ENCODE results near the gene ZNF576. TPM values are rescaled to one million over a fixed set of nuclear protein-coding genes. Genes with fewer than 3 reads are reported as not detected.
"Not testable (repeated sequence)": the region's sequence is repeated elsewhere in the genome, so short reads cannot be mapped to it uniquely, and the experiment has no call there.

The ZNF576 gene
- total RNA-seq, 1 donor from 2014 or later = 9.3 TPM

DNA sequence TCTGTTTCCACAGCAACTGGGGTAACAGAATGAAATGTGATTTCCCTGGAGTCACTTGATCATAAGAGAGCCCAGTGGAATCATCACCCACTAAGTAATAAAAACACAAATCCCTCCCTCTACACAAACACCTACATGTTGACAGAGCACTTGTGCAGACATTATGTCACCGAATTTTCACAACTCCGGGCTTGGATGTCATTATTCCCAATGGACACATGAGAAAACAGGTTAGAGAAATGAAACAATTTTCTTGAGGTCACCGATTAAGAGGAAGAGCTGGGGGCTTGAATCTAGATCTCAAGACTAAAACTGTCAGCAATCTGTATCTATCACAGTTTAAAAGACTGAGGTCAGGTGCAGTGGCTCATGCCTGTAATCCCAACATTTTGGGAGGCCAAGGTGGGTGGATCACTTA is 24.2 kb upstream of the ZNF576 start:
- DNase-seq (ENCODE audit: missing footprints) (no peak), ATAC-seq (no peak)
- intact Hi-C loops (cut with DNase I) = no loop called here

DNA sequence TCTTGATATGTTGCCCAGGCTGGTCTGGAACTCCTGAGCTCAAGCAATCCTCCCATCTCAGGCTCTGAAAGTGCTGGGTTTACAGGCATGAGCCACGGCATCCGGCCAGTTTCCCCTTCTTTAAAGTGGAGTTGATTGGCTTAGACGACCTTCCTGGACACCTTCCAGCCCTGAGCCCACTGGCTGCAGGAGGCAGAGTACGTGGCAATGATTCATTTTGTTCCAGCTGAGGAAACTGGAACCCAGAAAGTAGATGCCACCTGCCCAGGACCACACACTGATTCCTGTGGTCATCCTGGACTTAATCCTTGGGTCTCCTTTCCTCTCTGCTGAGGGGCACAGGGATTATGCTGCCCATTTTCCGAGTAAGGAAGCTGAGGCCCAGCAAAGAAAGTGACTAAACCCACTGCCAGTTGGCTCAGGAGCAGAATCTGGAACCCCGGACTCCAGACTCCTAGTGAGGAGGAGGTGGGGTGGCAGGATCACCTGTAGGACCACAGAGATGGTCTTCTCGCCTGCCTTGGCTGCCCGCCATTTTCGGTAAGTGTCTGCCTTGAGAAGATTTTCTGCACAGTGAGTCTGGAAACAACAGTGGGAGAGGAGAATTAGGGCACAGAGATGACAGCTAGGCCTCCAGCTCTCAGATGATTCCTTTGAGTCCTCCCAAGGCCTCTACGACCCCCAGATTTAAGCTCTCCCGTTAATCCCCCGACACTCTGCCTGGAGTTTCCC is 21.8 kb upstream of the ZNF576 start:
- DNase-seq (ENCODE audit: missing footprints) (no peak), ATAC-seq (no peak)
- intact Hi-C loops (cut with DNase I) = loop anchor here (1.0 kb wide), 1 partner anchor 22 kb away; the partner anchor contains the start of genes IRGQ and ZNF576

DNA sequence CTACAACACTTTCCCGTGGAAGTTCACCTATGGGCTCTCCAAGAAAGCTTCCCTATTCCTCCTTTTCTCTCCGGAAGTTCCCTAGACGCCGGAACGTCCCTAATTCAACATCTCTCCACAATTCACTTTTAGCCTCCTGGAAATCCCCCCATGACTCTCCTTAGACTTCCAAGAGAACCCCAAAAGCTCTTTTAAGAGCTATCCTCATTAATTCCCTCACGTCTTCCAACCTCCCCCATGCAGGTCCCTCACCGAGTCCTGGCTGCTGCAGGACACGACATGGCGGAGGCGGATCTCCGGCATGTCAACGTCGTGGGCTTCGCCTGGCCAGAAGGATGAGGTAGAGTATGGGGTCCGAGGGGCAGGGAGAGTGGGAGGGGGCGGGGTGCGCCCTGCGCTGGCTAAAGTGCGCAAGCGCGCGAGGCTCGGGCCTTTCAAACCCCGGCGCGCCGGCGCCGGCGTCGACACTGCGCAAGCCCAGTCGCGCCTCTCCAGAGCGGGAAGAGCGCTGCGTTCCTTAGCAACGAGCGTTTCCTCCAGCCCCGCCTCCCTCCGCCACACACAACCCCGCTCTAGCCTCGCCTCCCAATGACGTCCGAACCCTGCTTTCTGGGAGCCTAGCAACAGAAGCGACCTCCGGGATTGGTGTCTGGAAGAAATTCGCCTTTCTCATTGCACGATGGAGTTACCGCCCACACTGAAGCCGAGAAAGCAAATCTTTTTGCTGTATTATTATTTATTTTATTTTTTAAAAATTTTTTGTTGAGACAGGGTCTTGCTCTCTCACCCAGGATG is 21.0 kb upstream of the ZNF576 start, which contains the start of the genes PINLYP and XRCC1:
TSS of gene PINLYP (plus strand) at position 646 of the 795 bp plus-strand sequence. CDS start 1,391 bp downstream, outside the sequence.
TSS of gene XRCC1 (minus strand) at position 372 of the 795 bp plus-strand sequence. CDS start at position 303, 69 bp downstream.
- DNase-seq (ENCODE audit: missing footprints) = peak; percentile 99
- intact Hi-C loops (cut with DNase I) = loop anchor here (1.0 kb wide), 1 partner anchor 21 kb away; the partner anchor contains the start of genes IRGQ and ZNF576
- peak; percentile 99 for ATAC-seq

DNA sequence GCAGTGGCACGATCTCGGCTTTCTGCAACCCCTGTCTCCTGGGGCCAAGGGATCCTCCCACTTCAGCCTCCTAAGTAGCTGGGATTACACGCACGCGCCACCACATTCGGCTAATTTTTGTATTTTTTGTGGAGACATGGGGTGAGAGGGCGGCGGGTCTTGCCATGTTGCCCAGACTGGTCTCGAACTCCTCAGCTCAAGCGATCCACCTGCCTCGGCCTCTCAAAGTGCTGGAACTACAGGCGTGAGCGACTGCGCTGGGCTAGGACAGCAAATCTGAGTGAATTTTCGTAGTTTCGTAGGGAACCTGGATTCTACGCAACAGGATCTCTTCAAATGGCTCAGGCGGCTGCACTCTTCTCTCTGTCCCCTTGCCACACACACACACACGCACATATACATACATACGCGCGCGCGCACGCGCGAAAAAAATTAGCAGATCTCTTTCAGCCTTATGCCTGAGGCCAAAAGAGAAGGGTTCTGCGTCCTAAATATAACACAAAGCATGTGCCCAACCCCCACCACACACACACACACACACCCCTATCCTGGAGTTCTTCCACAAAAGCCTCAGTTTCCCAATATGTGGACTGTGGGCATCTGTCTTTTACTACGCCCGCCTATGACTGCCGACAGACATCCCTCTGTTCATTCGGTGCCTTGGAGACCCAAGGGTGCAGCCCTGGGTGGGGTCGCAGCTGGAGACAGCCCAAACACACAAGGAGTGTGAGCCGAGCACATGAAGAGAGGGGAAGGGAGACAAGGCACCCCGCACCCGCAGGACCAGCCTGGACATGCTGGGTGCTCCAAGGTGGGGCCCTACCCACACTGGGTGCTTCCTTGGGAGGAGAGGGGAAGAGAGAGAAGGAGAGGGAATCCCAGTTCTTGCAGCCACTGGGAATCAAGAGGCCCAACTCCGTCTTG is 20.2 kb upstream of the ZNF576 start:
- ATAC-seq (no peak), DNase-seq (ENCODE audit: missing footprints) (peak; percentile 59)
- intact Hi-C loops (cut with DNase I) = loop anchor here (1.0 kb wide), 1 partner anchor 20 kb away; the partner anchor contains the start of genes IRGQ and ZNF576

DNA sequence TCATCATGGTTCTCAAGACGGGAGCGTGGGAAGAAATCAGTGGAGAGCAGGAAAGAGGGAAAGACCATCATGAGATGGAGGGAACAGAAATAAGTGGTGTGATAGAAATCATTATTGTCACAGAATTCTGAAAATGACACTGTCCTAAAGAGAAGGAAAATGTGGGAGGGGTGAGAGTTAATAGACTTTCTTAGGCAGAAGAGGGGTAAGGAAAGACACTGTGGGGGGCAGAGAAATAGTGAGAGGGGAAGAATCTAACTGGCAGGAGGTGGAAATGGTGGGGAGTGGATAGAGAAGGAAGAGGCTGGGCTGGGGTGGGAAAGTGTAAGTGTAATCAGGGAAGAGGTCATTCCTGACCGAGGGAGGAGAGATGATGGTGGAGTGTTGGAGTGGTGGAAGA is 17.6 kb upstream of the ZNF576 start:
- DNase-seq (ENCODE audit: missing footprints) (no peak), ATAC-seq (no peak)
- intact Hi-C loops (cut with DNase I) = no loop called here

DNA sequence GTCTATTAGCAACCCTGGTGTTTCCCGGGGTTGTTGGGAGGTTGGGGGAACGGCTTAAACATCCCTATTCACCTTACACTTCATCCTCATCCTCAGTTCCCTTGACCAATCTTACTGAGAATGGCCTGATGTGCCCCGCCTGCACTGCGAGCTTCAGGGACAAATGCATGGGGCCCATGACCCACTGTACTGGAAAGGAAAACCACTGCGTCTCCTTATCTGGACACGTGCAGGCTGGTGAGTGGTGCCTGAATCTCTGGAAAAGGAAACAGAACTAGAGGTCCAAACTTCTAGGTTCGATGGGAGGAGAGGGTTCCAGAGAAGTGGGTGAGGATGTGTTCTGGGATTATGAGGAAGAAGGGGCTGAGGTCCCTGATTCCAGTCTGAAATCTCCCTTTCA is 14.9 kb upstream of the ZNF576 start:
- DNase-seq (ENCODE audit: missing footprints) = no peak
- ATAC-seq = no peak
- intact Hi-C loops (cut with DNase I) = no loop called here

DNA sequence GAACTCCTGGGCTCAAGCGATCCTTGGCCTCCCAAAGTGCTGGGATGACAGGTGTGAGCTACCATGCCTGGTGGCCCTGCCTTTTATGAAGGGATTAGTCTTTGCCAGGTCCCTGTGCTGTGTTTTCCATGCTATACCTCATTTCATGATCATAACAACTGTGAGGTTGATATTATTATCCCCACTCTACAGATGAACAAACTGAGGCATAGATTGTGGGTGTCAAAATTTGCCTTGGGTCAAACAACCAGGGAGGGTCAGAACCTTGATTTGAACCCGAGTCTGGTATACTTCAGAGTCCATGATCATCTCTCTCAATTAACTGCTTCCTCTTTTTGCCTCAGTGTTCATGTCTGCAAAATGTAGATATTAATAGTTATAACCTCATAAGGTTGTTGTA is 13.9 kb upstream of the ZNF576 start:
- DNase-seq (ENCODE audit: missing footprints) = no peak
- intact Hi-C loops (cut with DNase I) = no loop called here
- no peak for ATAC-seq

DNA sequence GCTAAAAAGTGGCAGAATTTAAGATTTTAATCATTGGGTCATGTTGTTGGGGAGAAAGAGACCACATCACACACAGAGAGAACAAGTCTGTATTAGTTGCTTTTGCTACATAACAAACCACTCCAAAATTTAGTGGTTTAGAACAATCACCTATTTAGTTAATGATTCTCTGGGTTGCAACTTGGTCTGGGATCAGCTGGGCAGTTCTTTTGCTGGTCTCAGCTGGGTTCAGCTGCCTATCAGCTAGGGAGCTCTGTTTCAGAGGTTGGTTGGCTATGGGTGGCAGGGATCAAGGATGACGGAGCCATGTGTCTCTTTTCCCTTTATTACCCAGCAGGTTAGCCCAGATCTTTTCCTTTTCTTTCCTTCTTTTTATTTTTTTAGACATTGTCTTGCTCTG is 11.9 kb upstream of the ZNF576 start:
- intact Hi-C loops (cut with DNase I) = no loop called here
- no peak for DNase-seq (ENCODE audit: missing footprints)
- ATAC-seq = no peak

DNA sequence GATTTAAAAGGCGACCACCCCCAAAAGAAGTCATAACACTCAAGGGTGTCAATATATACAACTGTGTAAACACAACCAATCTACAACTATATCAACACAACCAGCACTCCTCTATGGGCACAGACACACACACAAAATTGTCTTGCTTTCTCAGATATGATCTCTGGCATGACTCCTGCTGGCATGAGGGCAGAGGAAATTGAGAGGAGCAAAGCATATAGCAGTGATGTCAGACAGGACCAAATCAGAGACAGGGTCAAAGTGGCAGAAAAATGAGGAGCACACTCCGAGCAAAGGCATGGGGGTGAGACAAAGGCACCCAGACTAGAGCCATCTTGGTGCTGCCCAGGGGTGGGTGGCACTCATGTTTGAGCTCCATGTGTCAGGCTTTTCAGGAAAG is 10.0 kb upstream of the ZNF576 start:
- intact Hi-C loops (cut with DNase I) = no loop called here
- DNase-seq (ENCODE audit: missing footprints) (no peak), ATAC-seq (no peak)

DNA sequence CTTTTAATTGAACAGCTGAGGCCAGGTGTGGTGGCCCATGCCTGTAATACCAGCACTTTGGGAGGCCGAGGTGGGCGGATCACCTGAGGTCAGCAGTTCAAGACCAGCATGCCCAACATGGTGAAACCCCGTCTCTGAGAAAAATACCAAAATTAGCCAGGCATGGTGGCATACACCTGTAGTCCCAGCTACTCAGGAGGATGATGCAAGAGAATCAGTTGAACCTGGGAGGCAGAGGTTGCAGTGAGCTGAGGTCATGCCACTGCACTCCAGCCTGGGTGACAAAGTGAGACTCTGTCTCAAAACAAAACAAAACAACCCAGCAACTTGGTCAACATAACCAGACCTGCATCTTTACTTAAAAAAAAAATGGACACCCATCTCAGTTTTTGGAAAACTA is 9.4 kb upstream of the ZNF576 start:
- intact Hi-C loops (cut with DNase I); ATAC-seq: not testable (repeated sequence)
- peak; percentile 28 for DNase-seq (ENCODE audit: missing footprints)

DNA sequence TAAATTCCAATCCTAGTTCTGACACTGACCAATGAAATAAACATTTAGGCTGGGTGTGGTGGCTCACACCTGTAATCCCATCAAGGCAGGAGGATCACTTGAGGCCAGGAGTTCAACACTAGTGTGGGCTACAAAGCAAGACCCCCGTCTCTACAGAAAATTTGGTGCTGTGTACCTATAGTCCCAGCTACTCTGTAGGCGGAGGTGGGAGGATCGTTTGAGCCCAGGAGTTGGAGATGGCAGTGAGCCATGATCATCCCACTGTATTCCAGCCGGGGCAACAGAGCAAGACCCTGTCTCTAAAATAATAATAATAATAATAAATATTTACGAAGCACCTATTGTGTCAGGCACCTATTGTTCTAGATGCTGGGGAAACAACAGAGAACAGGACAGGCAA is 7.1 kb upstream of the ZNF576 start:
- intact Hi-C loops (cut with DNase I) = no loop called here
- DNase-seq (ENCODE audit: missing footprints) (no peak), ATAC-seq (no peak)

DNA sequence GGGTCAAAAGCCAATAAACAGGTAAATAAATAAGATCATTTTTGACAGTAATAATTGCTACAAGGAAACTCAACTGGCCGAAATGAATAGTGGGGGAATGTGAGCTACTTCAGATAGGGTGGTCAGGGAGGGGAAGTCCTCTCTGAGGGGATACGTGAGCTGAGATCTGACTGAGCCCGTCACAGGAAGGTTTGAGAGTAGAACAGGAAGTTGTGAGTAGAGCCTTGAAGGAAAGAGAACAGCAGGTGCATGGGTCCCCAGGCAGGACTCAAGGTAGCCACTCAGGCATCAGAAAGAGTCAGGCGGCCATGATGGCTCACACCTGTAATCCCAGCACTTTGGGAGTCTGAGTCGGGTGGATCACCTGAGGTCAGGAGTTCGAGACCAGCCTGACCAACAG is 6.7 kb upstream of the ZNF576 start:
- DNase-seq (ENCODE audit: missing footprints) (no peak), ATAC-seq (no peak)
- intact Hi-C loops (cut with DNase I) = loop anchor here (10.0 kb wide), 1 partner anchor 125 kb away; the partner anchor contains the start of gene LYPD3

DNA sequence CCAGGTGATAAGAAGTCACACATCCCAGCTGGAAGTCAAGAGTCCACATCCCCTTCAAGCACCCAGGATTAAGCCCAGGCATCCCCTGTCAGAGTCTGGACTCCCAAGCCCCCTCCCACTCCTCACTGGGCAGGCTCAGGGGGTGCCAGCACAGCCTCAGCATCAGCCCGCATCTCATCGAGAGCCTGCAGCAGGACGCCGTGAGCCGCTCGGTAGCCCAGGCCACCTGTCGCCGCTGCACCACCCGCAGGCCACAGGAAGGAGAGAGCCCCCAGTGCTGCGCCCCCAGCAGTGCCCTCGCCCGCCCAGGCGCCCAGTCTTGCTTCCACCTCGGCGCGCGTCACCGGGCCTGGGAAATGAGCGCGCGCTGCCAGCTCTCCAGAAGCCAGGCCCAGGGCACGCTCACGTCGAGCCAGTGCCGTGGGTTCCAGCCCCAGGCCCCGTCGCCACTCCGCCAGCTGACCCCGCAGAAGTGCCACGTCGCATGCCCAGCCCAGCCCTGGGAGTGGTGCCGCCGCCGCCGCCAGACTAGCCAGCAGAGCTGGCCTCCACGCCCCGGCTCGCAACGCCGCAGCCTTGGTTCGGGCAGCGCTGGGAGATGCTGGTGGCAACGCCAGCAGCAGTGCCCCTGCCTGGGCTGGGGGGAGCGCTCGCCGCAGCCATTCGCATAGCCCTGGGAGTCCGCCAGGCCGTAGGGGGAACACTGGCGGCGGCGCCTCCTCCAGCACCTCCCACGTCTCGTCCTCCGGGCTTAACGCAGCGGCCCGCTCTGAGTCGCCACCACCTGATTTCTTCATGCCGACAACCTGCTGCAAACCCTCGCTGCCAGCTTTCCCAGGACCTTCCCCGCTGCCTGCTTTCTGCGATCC is 4.3 kb upstream of the ZNF576 start:
- DNase-seq (ENCODE audit: missing footprints) = peak; percentile 55
- ATAC-seq = no peak
- intact Hi-C loops (cut with DNase I) = loop anchor here (10.0 kb wide), 1 partner anchor 127 kb away; the partner anchor contains the start of gene LYPD3

DNA sequence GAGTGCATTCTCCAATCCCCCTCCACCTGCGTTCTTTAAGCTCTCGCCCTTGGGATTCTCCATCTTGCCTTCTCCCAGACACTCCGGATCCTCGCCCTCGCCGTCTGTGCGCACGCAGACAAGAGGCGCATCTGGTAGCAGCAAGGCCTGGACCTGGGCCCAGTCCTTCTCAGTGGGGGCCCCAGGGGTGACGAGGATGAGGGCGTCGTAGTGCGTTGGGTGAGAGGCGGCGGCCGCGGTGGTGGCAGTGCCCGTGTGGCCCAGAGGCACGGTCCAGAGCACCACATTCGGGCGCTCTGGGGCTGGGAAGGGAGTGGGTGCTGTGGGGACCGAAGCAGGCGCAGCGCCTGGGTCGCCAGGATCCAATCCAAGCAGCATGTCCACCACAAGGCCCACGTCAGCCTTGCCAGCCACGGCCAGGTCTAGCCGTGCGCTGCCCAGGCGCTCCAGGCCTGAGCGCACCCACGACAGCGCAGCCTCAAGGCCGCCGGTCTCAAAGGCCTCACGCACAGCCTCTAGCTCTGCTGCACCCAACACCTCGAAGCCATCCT is 3.5 kb upstream of the ZNF576 start:
- intact Hi-C loops (cut with DNase I) = loop anchor here (10.0 kb wide), 1 partner anchor 128 kb away; the partner anchor contains the start of gene LYPD3
- ATAC-seq (no peak), DNase-seq (ENCODE audit: missing footprints) (no peak)

DNA sequence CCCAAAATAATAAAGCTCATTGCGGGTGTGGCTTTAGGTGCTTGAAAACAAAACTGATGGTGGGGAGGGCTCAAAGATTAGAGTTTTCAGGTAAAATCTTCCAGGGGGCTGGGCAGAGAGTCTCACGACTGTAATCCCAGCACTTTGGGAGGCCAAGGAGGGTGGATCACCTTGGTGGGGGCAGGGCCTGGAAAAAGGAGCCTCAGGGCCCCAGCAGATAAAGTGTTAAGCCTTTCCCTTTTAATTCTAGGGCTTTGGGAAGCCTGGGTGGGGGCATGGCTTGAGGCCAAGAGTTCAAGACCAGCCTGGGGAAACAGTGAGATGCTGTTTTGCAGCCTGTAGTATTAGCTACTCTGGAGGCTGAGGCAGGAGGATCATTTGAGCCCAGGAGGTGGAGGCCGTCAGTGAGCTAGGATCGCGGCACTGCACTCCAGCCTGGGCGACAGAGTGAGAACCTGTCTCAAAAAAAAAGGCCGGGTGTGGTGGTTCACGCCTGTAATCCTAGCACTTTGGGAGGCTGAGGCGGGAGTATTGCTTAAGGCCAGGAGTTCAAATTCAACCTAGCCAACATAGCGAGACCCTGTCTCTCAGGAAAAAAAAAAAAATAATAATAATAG is 2.2 kb upstream of the ZNF576 start:
- intact Hi-C loops (cut with DNase I) = loop anchor here (10.0 kb wide), 1 partner anchor 129 kb away; the partner anchor contains the start of gene LYPD3
- no peak for ATAC-seq
- no peak for DNase-seq (ENCODE audit: missing footprints)

DNA sequence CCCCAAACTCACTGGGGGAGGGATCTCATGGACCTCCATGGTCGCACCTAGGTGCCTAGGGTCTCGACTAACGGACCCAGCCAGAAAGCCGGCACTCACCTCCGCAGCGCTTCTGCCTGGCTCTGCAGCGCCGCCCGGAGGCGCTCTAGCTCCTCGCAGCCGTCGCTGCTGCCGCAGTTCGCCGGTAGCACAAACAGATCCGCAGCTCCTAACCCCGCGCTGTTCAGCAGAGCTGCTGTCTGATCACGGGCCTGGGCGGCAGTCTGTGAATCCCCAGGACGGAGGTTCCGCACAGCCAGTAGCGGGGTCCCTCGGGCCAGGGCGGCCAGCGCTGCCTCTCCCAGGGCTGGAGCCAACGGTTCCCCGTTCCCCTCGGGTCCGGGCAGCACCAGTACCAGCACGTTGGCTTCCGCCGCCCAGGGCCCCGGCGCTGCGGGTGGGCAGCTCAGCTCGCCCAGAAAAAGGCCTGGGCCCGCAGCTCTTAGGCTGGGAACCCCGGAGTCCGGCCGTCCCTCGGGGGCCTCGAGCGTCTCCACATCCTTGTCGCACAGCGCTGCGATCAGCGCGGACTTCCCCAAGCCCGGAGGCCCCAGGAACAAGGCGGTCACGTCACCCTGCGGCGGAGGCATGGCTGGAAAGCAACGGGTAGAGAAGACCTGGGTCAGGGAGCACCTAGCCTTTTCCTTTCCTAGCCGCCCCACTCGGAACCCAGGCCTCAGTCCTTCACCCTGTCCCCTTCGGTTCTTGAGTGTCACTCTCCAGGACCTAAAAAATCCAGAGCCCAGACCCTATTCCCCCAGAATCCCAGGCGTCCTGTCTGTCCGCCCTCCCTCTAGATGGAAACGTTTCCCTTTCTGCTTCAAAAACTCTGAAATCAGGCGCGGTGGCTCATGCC is 1.4 kb upstream of the ZNF576 start:
- ATAC-seq (no peak), DNase-seq (ENCODE audit: missing footprints) (peak; percentile 78)
- intact Hi-C loops (cut with DNase I) = loop anchor here (10.0 kb wide), 1 partner anchor 130 kb away; the partner anchor contains the start of gene LYPD3
